Keratinocyte (primary cell): ENCODE measurements around the gene RHD. TPM values are rescaled to one million over a fixed set of nuclear protein-coding genes. Genes with fewer than 3 reads are reported as not detected.
"Not testable (repeated sequence)": the region's sequence is repeated elsewhere in the genome, so short reads cannot be mapped to it uniquely, and the experiment has no call there.

ENCODE experiments used
- DNase-seq: peaks from one replicate; pipeline ENCODE4 v3.0.0-alpha.2; 2011; ENCODE audit warnings: low read depth, missing footprints, low spot score
- FAIRE-seq: peaks from 2 replicates; lab custom pipeline; 2011; peaks lifted over from hg19 to GRCh38; lab: Jason Lieb, UNC
- H2AFZ ChIP-seq: 2 replicates; pipeline ENCODE4 v1.6.0; 2012; ENCODE audit warnings: low read length, control low read depth, inconsistent platforms; ENCODE audit not compliant: control insufficient read depth
- H3K27ac ChIP-seq: 2 replicates; pipeline ENCODE4 v1.5.1; 2011; ENCODE audit warnings: low read length; ENCODE audit not compliant: control insufficient read depth, insufficient read depth
- H3K27me3 ChIP-seq: 3 replicates; pipeline ENCODE4 v1.6.0; 2011; ENCODE audit warnings: low read length; ENCODE audit not compliant: control insufficient read depth, insufficient read depth; ENCODE audit errors: extremely low read depth
- H3K36me3 ChIP-seq, 2 experiments: 2 replicates in 1 of 2; 3 replicates in 1 of 2; pipeline ENCODE4 v1.5.1; 2011; ENCODE audit warnings: low read length in 2 of 2, mild to moderate bottlenecking in 1 of 2; ENCODE audit not compliant: control insufficient read depth in 2 of 2, insufficient read depth in 2 of 2; ENCODE audit errors: extremely low read depth in 1 of 2
- H3K4me1 ChIP-seq: 3 replicates; pipeline ENCODE4 v1.5.1; 2011; ENCODE audit warnings: low read length; ENCODE audit not compliant: control insufficient read depth, insufficient read depth; ENCODE audit errors: extremely low read depth
- H3K4me2 ChIP-seq: 3 replicates; pipeline ENCODE4 v1.6.0; 2011; ENCODE audit warnings: low read depth, low read length; ENCODE audit not compliant: control insufficient read depth, insufficient read depth; ENCODE audit errors: extremely low read depth
- H3K4me3 ChIP-seq, 3 experiments: fragments of 200-600 bp in 1 of 3; sonication (generic) in 1 of 3; 2 replicates in 2 of 3; 3 replicates in 1 of 3; pipeline ENCODE4 v1.5.1; 2011 to 2016; ENCODE audit warnings: low read length in 3 of 3, mild to moderate bottlenecking in 3 of 3, control low read depth in 2 of 3, inconsistent platforms in 1 of 3, low read depth in 1 of 3, mixed read lengths in 1 of 3, mixed run types in 1 of 3, moderate library complexity in 1 of 3; ENCODE audit not compliant: control insufficient read depth in 2 of 3, insufficient read depth in 2 of 3; ENCODE audit errors: extremely low read depth in 1 of 3
- H3K79me2 ChIP-seq: 2 replicates; pipeline ENCODE4 v1.6.0; 2012; ENCODE audit warnings: low read length; ENCODE audit not compliant: control insufficient read depth, insufficient read depth
- H3K9ac ChIP-seq: 3 replicates; pipeline ENCODE4 v1.6.0; 2011; ENCODE audit warnings: low read length; ENCODE audit not compliant: control insufficient read depth, insufficient read depth; ENCODE audit errors: extremely low read depth
- H3K9me1 ChIP-seq: 3 replicates; pipeline ENCODE4 v1.6.0; 2011; ENCODE audit warnings: low read length; ENCODE audit not compliant: control insufficient read depth, insufficient read depth; ENCODE audit errors: extremely low read depth
- H3K9me3 ChIP-seq: 2 replicates; pipeline ENCODE4 v1.5.1; 2012; ENCODE audit warnings: low read depth, low read length; ENCODE audit not compliant: control insufficient read depth
- H4K20me1 ChIP-seq: 3 replicates; pipeline ENCODE4 v1.6.0; 2011; ENCODE audit warnings: low read length; ENCODE audit not compliant: control insufficient read depth, insufficient read depth; ENCODE audit errors: extremely low read depth
- CTCF ChIP-seq, 3 experiments: IDR thresholded peaks in 1 of 3; conservative IDR thresholded peaks in 1 of 3; optimal IDR thresholded peaks in 1 of 3; 2 replicates in 2 of 3; 3 replicates in 1 of 3; pipeline versions ENCODE3 to v1.5.1; 2011; ENCODE audit warnings: low read length in 3 of 3, mild to moderate bottlenecking in 3 of 3, moderate library complexity in 2 of 3, control low read depth in 1 of 3, inconsistent platforms in 1 of 3; ENCODE audit not compliant: insufficient read depth in 2 of 3; ENCODE audit errors: extremely low read depth in 1 of 3
- EZH2 ChIP-seq: IDR thresholded peaks from one replicate; pipeline ENCODE4 v1.6.1; 2012; ENCODE audit warnings: inconsistent platforms, mild to moderate bottlenecking, low read length, moderate library complexity
- dilution Hi-C: fragments of 300-500 bp; cut with MboI; formaldehyde crosslinking; loops from one replicate; pipeline ENCODE4 v1.7.0; 2020; ENCODE audit warnings: low sequenced_read_pairs; ENCODE audit not compliant: extremely low pct_ligation_motif_present
- polyA plus RNA-seq, 5 experiments: library from polyadenylated mRNA; depleted of rRNA in 3 of 5; stranded (reverse) in 3 of 5; stranded (forward) in 1 of 5; unstranded in 1 of 5; fragments of >200 nt; gene quantifications; 1 replicate in 1 of 5; 2 replicates in 3 of 5; 3 replicates in 1 of 5; pipeline versions ENCODE4 v1.2.1 to v1.2.3, GENCODE V29; 2011 to 2012; ENCODE audit warnings: missing spikeins in 2 of 5, low read depth in 1 of 5, low replicate concordance in 1 of 5

The RHD gene
- polyA plus RNA-seq, 1 donor (not counting 4 experiments of a cell fraction or from before 2014, with no cell fraction given) = not detected

GRCh38 chr1:25369241-25369640 lies 96.9 kb downstream of the RHD start:
- H2AFZ ChIP-seq = no peak overlapping the region
- no peaks in the 10 kb centered on the region for H3K27me3 ChIP-seq
- no peak overlapping the region for H3K9ac ChIP-seq
- no peaks in the 10 kb centered on the region for H3K9me1 ChIP-seq
- no peaks in the 10 kb centered on the region for H3K79me2 ChIP-seq
- no peak overlapping the region for H3K4me2 ChIP-seq
- DNase-seq (no peak), FAIRE-seq (no peak)
- no peaks in the 10 kb centered on the region for H3K9me3 ChIP-seq
- TF ChIP-seq CTCF (optimal IDR thresholded peaks at IDR 0.05 in 1 of 3, IDR thresholded peaks at IDR 0.05 in 1 of 3, conservative IDR thresholded peaks at IDR 0.05 in 1 of 3; ENCODE audit: extremely low read depth in 1 of 3, insufficient read depth in 2 of 3, low read length in 3 of 3) (no peak), EZH2 (no peak)
- peaks cover 2% of the 10 kb centered on the region for H3K4me1 ChIP-seq
- dilution Hi-C loops = no loop called here
- H3K36me3 ChIP-seq = no peaks in the 10 kb centered on the region
- H4K20me1 ChIP-seq = no peaks in the 10 kb centered on the region
- H3K4me3 ChIP-seq = no peak overlapping the region
- H3K27ac ChIP-seq = no peak overlapping the region

- H3K9me3 ChIP-seq, H3K36me3 ChIP-seq, H4K20me1 ChIP-seq, DNase-seq, H3K4me2 ChIP-seq, H3K9ac ChIP-seq, dilution Hi-C loops, H3K9me1 ChIP-seq, H3K4me3 ChIP-seq, FAIRE-seq, H3K27ac ChIP-seq, H2AFZ ChIP-seq, H3K27me3 ChIP-seq, H3K4me1 ChIP-seq, H3K79me2 ChIP-seq: not testable (repeated sequence)
These were observed 97.5 kb downstream of the RHD start for GRCh38 chr1:25369691-25370271.

- H2AFZ ChIP-seq, H3K4me3 ChIP-seq, H3K27me3 ChIP-seq, H3K9ac ChIP-seq, H3K27ac ChIP-seq, H3K4me2 ChIP-seq, H3K4me1 ChIP-seq, H3K79me2 ChIP-seq, FAIRE-seq, dilution Hi-C loops, H3K9me1 ChIP-seq, H3K9me3 ChIP-seq, H3K36me3 ChIP-seq, H4K20me1 ChIP-seq: not testable (repeated sequence)
- peak; percentile 19 for DNase-seq
These were observed 99.4 kb downstream of the RHD start for GRCh38 chr1:25371757-25372156.

- H3K79me2 ChIP-seq, H3K4me1 ChIP-seq, H3K9ac ChIP-seq, FAIRE-seq, H3K9me1 ChIP-seq, H3K4me2 ChIP-seq, H3K27ac ChIP-seq, H3K9me3 ChIP-seq, H2AFZ ChIP-seq, H3K36me3 ChIP-seq, DNase-seq, H4K20me1 ChIP-seq, H3K27me3 ChIP-seq, dilution Hi-C loops, H3K4me3 ChIP-seq: not testable (repeated sequence)
These were observed 106.1 kb downstream of the RHD start for GRCh38 chr1:25378367-25378766.
